Uterus (tissue), 4 donors: ENCODE results near the gene CBX2. TPM values are rescaled to one million over a fixed set of nuclear protein-coding genes. Genes with fewer than 3 reads are reported as not detected.

ENCODE experiments used
- DNase-seq, 2 donors: peaks; one replicate each; pipeline ENCODE4 v3.0.0-alpha.2; 2019 to 2020
- H3K27ac ChIP-seq, 2 donors: fragments of 200-600 bp; sonication (generic); 1 replicate in 1 of 2; 2 replicates in 1 of 2; pipeline ENCODE4 v1.5.1; 2016 to 2018
- H3K27me3 ChIP-seq, 2 donors: fragments of 200-600 bp; sonication (generic); one replicate each; pipeline ENCODE4 v1.5.1; 2018 to 2019; ENCODE audit warnings: control low read depth in 1 of 2
- H3K36me3 ChIP-seq, 2 donors: fragments of 200-600 bp; sonication (generic); one replicate each; pipeline ENCODE4 v1.5.1; 2019; ENCODE audit warnings: control low read depth in 1 of 2
- H3K4me1 ChIP-seq, 2 donors: fragments of 200-600 bp; sonication (generic); one replicate each; pipeline ENCODE4 v1.5.1; 2018 to 2019; ENCODE audit warnings: control low read depth in 1 of 2
- H3K4me3 ChIP-seq, 2 donors: fragments of 200-600 bp; sonication (generic); 1 replicate in 1 of 2; 2 replicates in 1 of 2; pipeline ENCODE4 v1.5.1; 2018 to 2019; ENCODE audit warnings: mild to moderate bottlenecking in 1 of 2
- H3K9me3 ChIP-seq, 2 donors: fragments of 200-600 bp; sonication (generic); one replicate each; pipeline ENCODE4 v1.5.1; 2019; ENCODE audit warnings: control low read depth in 1 of 2
- POLR2A ChIP-seq, 2 donors: fragments of 450-650 bp; IDR thresholded peaks; one replicate each; pipeline ENCODE4 v1.6.1; 2016; ENCODE audit warnings: antibody characterized with exemption in 2 of 2, mild to moderate bottlenecking in 1 of 2, moderate library complexity in 1 of 2
- intact Hi-C: fragments of 100-400 bp; cut with DNase I; formaldehyde crosslinking; loops from one replicate; pipeline ENCODE4 v1.15.1; 2023; ENCODE audit warnings: low total_unique reads
- total RNA-seq, 4 donors: library from RNA; depleted of rRNA in 3 of 4; stranded (reverse); fragments of >200 nt in 3 of 4; gene quantifications; one replicate each; pipeline versions ENCODE4 v1.1.0 to v1.2.4, GENCODE V29; 2014 to 2023
- TF ChIP-seq, protein P1 (sequence below), 4 experiments: fragments of 200-600 bp in 2 of 4; fragments of 450-650 bp in 2 of 4; sonication (generic) in 2 of 4; IDR thresholded peaks; one replicate each; pipeline ENCODE4 v1.5.1; 2016 to 2019; ENCODE audit warnings: antibody characterized with exemption in 4 of 4, mild to moderate bottlenecking in 2 of 4, moderate library complexity in 1 of 4
- donor health status: DM: yes; HTN: yes; CAD: no.

The CBX2 gene
- total RNA-seq, 4 donors from 2014 or later: 1.0 to 14.9 (median 4.6) TPM; not detected in 1

DNA sequence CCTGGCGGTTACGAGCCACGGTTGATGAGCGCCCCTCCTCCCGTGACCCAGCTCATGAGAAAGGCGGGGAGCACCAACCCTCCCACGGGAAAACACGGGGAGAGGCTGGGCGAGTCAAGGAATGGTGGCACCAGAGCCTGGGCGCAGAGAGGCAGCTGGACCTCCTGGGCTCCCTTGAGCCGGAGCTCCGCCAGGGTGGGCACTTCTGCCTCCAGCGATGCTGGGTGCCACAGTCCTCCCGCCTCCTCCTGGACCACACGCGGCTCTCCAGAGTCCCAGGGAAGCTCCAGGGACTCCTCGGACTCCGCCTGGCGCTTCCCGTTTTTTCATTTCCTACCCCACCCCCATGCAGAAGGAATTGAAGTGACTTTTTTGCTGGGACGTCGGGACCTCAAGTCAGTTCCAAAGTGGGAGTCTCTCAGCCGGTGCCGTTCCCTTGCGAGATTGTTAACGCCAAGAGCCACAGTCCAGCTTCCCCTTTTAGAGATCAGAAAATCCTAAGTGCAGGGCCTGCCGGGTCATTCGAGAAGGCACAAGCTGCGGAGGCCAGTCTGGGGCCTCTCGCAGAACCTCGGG, 25.6 kb downstream of the CBX2 start:
- Histone ChIP-seq H3K4me3 (no peak overlapping the region), H3K27ac (no peak overlapping the region), H3K36me3 (no peaks in the 10 kb centered on the region), H3K9me3 (no peaks in the 10 kb centered on the region), H3K27me3 (peaks cover 74 to 94% of the 10 kb centered on the region in 2 donors), H3K4me1 (peaks cover 0 to 8% of the 10 kb centered on the region in 2 donors)
- intact Hi-C loops: no loop called here
- no peak for DNase-seq
- TF ChIP-seq, protein P1, sequence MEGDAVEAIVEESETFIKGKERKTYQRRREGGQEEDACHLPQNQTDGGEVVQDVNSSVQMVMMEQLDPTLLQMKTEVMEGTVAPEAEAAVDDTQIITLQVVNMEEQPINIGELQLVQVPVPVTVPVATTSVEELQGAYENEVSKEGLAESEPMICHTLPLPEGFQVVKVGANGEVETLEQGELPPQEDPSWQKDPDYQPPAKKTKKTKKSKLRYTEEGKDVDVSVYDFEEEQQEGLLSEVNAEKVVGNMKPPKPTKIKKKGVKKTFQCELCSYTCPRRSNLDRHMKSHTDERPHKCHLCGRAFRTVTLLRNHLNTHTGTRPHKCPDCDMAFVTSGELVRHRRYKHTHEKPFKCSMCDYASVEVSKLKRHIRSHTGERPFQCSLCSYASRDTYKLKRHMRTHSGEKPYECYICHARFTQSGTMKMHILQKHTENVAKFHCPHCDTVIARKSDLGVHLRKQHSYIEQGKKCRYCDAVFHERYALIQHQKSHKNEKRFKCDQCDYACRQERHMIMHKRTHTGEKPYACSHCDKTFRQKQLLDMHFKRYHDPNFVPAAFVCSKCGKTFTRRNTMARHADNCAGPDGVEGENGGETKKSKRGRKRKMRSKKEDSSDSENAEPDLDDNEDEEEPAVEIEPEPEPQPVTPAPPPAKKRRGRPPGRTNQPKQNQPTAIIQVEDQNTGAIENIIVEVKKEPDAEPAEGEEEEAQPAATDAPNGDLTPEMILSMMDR (IDR thresholded peaks at IDR 0.05): no peak
- no peak for TF ChIP-seq POLR2A (IDR thresholded peaks at IDR 0.05)

DNA sequence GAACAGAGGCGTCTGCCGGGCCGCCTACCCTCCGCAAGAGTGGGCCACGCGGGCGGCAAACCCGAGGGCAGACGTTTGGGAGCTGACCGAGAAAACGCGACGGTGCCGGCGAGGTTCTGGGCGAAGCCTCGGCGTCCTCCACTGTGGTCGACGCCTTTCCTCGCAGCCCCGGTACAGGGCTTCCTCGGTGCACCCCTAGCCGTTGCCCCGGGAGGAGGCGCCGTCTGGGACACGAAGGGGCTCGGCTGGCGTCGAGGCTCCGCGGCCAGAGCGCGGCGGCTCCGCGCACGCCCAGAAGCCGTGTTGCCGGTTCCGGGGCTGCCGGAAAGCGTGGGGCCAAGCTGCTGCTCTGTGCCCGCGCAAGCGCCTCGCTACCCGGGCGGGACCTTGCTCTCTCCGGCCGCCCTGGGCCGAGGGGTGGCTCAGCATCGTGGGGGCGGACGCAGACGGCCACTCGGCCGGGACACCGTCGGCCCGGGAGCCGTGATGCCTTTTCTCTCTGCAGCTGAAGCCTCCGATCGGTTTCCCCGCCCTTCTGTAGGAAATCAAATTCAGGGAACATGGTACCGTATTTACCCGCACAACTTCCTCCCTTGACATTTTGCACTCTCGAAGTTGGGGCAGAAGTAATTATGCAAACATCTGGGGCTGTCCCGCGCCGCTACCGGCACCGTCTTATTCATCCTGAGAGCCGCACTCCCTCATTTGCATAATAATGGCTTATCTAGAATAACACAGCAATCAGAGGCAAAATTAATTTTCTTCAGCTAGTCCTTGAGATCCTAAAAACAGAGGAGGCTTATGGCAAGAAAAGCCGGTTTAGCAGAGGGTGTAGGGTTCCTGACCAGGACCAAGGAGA, 26.3 kb downstream of the CBX2 start:
- Histone ChIP-seq H3K4me1 (peaks cover 0 to under 1% of the 10 kb centered on the region in 2 donors), H3K27me3 (peaks cover 74 to 94% of the 10 kb centered on the region in 2 donors), H3K4me3 (no peak overlapping the region), H3K36me3 (no peaks in the 10 kb centered on the region), H3K27ac (no peak overlapping the region), H3K9me3 (no peaks in the 10 kb centered on the region)
- no peak for DNase-seq
- TF ChIP-seq POLR2A (IDR thresholded peaks at IDR 0.05): no peak
- TF ChIP-seq, protein P1 (IDR thresholded peaks at IDR 0.05): no peak
- intact Hi-C loops: no loop called here

- H3K27me3 ChIP-seq: peaks cover 70 to 90% of the 10 kb centered on the region in 2 donors
- intact Hi-C loops: no loop called here
- H3K27ac ChIP-seq: no peak overlapping the region
- H3K36me3 ChIP-seq: no peaks in the 10 kb centered on the region
- no peak overlapping the region for H3K4me3 ChIP-seq
- DNase-seq: no peak
- TF ChIP-seq, protein P1 (IDR thresholded peaks at IDR 0.05): no peak
- no peak for TF ChIP-seq POLR2A (IDR thresholded peaks at IDR 0.05)
- peaks cover 0 to 3% of the 10 kb centered on the region in 2 donors for H3K4me1 ChIP-seq
- no peaks in the 10 kb centered on the region for H3K9me3 ChIP-seq
Measured at GRCh38 chr17:79804856-79805696, 27.1 kb downstream of the CBX2 start.

DNA sequence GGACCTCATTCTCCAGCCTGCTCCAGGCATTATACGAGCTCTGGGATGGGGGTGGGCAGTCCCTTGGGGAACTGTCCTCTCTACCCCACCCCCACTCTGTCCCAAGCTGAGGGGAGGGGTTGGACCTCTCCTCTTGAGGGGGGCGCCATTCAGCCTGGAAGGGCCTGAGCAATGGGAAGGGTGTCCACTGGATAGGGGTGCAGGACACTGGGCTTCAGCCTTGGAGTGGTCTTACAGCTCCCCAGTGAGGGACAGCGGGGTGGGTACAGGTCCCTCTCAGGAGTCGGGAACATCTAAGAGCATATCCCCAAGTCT, 28.5 kb downstream of the CBX2 start:
- DNase-seq: no peak
- Histone ChIP-seq H3K27ac (no peak overlapping the region), H3K4me3 (no peak overlapping the region), H3K36me3 (no peaks in the 10 kb centered on the region), H3K9me3 (no peaks in the 10 kb centered on the region), H3K27me3 (peaks cover 71 to 88% of the 10 kb centered on the region in 2 donors), H3K4me1 (peaks cover 0 to 15% of the 10 kb centered on the region in 2 donors)
- intact Hi-C loops: no loop called here
- TF ChIP-seq, protein P1 (IDR thresholded peaks at IDR 0.05): no peak
- no peak for TF ChIP-seq POLR2A (IDR thresholded peaks at IDR 0.05)
